GM19351 (cell line): ENCODE results near the gene SCUBE1.
"Not testable (repeated sequence)": the region's sequence is repeated elsewhere in the genome, so short reads cannot be mapped to it uniquely, and the experiment has no call there.

Experiments
- ATAC-seq: cut with Tn5 transposase; IDR thresholded peaks from one replicate; pipeline ENCODE4 v1.9.1; 2021; ENCODE audit warnings: mild to moderate bottlenecking, moderate library complexity; ENCODE audit not compliant: unreplicated experiment

Gene SCUBE1

GRCh38 chr22:43360576-43360975, 17.4 kb upstream of the SCUBE1 start:
- no peak for ATAC-seq

- ATAC-seq = no peak
Measured at GRCh38 chr22:43356881-43357280, 13.7 kb upstream of the SCUBE1 start.

GRCh38 chr22:43355688-43356087, 12.5 kb upstream of the SCUBE1 start:
- ATAC-seq = not testable (repeated sequence)

- no peak for ATAC-seq
Measured at GRCh38 chr22:43351966-43352345, 8.8 kb upstream of the SCUBE1 start.

- ATAC-seq = no peak
Measured at GRCh38 chr22:43349636-43350035, 6.5 kb upstream of the SCUBE1 start.

- ATAC-seq = no peak
Measured at GRCh38 chr22:43346521-43346929, 3.4 kb upstream of the SCUBE1 start.

GRCh38 chr22:43345761-43346301, 2.7 kb upstream of the SCUBE1 start:
- no peak for ATAC-seq

GRCh38 chr22:43345356-43345755, 2.2 kb upstream of the SCUBE1 start:
- ATAC-seq = no peak

GRCh38 chr22:43344520-43344787, 1.3 kb upstream of the SCUBE1 start:
- ATAC-seq = no peak

- no peak for ATAC-seq
Measured at GRCh38 chr22:43343670-43344519, 723 bp upstream of the SCUBE1 start.

- no peak for ATAC-seq
Measured at GRCh38 chr22:43342347-43343261, 568 bp downstream of the SCUBE1 start.

GRCh38 chr22:43341565-43341964, 1.6 kb downstream of the SCUBE1 start:
- no peak for ATAC-seq

- no peak for ATAC-seq
Measured at GRCh38 chr22:43338766-43339345, 4.3 kb downstream of the SCUBE1 start.

- ATAC-seq = no peak
Measured at GRCh38 chr22:43337946-43338345, 5.2 kb downstream of the SCUBE1 start.

- ATAC-seq = no peak
Measured at GRCh38 chr22:43337385-43337784, 5.8 kb downstream of the SCUBE1 start.

- no peak for ATAC-seq
Measured at GRCh38 chr22:43334378-43334777, 8.8 kb downstream of the SCUBE1 start.

GRCh38 chr22:43333978-43334377, 9.2 kb downstream of the SCUBE1 start:
- ATAC-seq = no peak

- no peak for ATAC-seq
Measured at GRCh38 chr22:43333156-43333555, 10.0 kb downstream of the SCUBE1 start.

GRCh38 chr22:43331698-43332097, 11.5 kb downstream of the SCUBE1 start:
- no peak for ATAC-seq

- no peak for ATAC-seq
Measured at GRCh38 chr22:43331069-43331451, 12.1 kb downstream of the SCUBE1 start.
